ENCODE measurements around the gene SETD2.
A peak's percentile ranks its signal among the peaks of the same experiment; 100 is the strongest.
"Not testable (repeated sequence)": the region's sequence is repeated elsewhere in the genome, so short reads cannot be mapped to it uniquely, and the experiment has no call there.

Gene SETD2

GRCh38 chr3:47152578-47152977, 11.3 kb downstream of the SETD2 start:
- DNase-seq, result no peak

GRCh38 chr3:47151836-47152235, 12.1 kb downstream of the SETD2 start:
- no peak for DNase-seq

GRCh38 chr3:47149339-47149933, 14.5 kb downstream of the SETD2 start:
- peak in 1 of 2 donors; percentile 6 for DNase-seq

GRCh38 chr3:47145272-47145671, 18.6 kb downstream of the SETD2 start:
- DNase-seq, result no peak

- DNase-seq, result no peak
These were observed 20.8 kb downstream of the SETD2 start for GRCh38 chr3:47143068-47143467.

GRCh38 chr3:47142536-47142935, 21.4 kb downstream of the SETD2 start:
- not testable (repeated sequence) for DNase-seq

GRCh38 chr3:47140973-47141461, 22.9 kb downstream of the SETD2 start:
- not testable (repeated sequence) for DNase-seq

GRCh38 chr3:47140553-47140952, 23.4 kb downstream of the SETD2 start:
- DNase-seq, result not testable (repeated sequence)

- DNase-seq, result no peak
These were observed 29.6 kb downstream of the SETD2 start for GRCh38 chr3:47134311-47134710.

GRCh38 chr3:47133641-47134040, 30.3 kb downstream of the SETD2 start:
- no peak for DNase-seq

- no peak for DNase-seq
These were observed 33.4 kb downstream of the SETD2 start for GRCh38 chr3:47130557-47130956.

GRCh38 chr3:47128137-47128536, 35.8 kb downstream of the SETD2 start:
- peak; percentile 48 to 60 for DNase-seq

GRCh38 chr3:47123857-47124256, 40.1 kb downstream of the SETD2 start:
- no peak for DNase-seq

- DNase-seq, result no peak
These were observed 42.5 kb downstream of the SETD2 start for GRCh38 chr3:47121409-47121808.

- no peak for DNase-seq
These were observed 43.8 kb downstream of the SETD2 start for GRCh38 chr3:47120138-47120537.

GRCh38 chr3:47119387-47119786, 44.5 kb downstream of the SETD2 start:
- DNase-seq, result peak; percentile 29 to 32

- DNase-seq, result no peak
These were observed 46.0 kb downstream of the SETD2 start for GRCh38 chr3:47117807-47118364.

- DNase-seq, result not testable (repeated sequence)
These were observed 48.4 kb downstream of the SETD2 start for GRCh38 chr3:47115524-47115923.

- no peak for DNase-seq
These were observed 50.1 kb downstream of the SETD2 start for GRCh38 chr3:47113669-47114365.

- no peak for DNase-seq
These were observed 50.9 kb downstream of the SETD2 start for GRCh38 chr3:47112997-47113396.

- DNase-seq, result no peak
These were observed 54.5 kb downstream of the SETD2 start for GRCh38 chr3:47109393-47109792.

- no peak for DNase-seq
These were observed 55.4 kb downstream of the SETD2 start for GRCh38 chr3:47108546-47108945.

- no peak for DNase-seq
These were observed 59.7 kb downstream of the SETD2 start for GRCh38 chr3:47104259-47104658.

GRCh38 chr3:47103619-47104018, 60.3 kb downstream of the SETD2 start:
- no peak for DNase-seq
